Kidney epithelial cell (primary cell): ENCODE measurements around the gene VTI1A. TPM values are rescaled to one million over a fixed set of nuclear protein-coding genes. Genes with fewer than 3 reads are reported as not detected.
A peak's percentile ranks its signal among the peaks of the same experiment; 100 is the strongest.

Source experiments
- DNase-seq: peaks from one replicate; pipeline ENCODE4 v3.0.0-alpha.2; 2010; ENCODE audit warnings: low read depth
- H3K27me3 ChIP-seq: 2 replicates; pipeline ENCODE4 v1.6.0; 2011; ENCODE audit warnings: low read length; ENCODE audit not compliant: control insufficient read depth, insufficient read depth
- H3K36me3 ChIP-seq: 2 replicates; pipeline ENCODE4 v1.5.1; 2011; ENCODE audit warnings: low read length; ENCODE audit not compliant: control insufficient read depth, insufficient read depth
- H3K4me3 ChIP-seq: 2 replicates; pipeline ENCODE4 v1.5.1; 2011; ENCODE audit warnings: low read depth, mild to moderate bottlenecking, control low read depth, low read length
- total RNA-seq: library from RNA; depleted of rRNA; stranded (reverse); fragments of >200 nt; gene quantifications from 2 replicates; pipeline ENCODE4 v1.2.3, GENCODE V29; 2015
- TF ChIP-seq, protein P1 (sequence below): IDR thresholded peaks from 2 replicates; pipeline ENCODE4 v1.5.1; 2011; ENCODE audit warnings: mild to moderate bottlenecking, moderate library complexity, low read length, control low read depth, inconsistent platforms; ENCODE audit not compliant: insufficient read depth, poor library complexity, severe bottlenecking

Gene VTI1A
- total RNA-seq, 1 donor from 2014 or later, result 45.7 TPM

DNA sequence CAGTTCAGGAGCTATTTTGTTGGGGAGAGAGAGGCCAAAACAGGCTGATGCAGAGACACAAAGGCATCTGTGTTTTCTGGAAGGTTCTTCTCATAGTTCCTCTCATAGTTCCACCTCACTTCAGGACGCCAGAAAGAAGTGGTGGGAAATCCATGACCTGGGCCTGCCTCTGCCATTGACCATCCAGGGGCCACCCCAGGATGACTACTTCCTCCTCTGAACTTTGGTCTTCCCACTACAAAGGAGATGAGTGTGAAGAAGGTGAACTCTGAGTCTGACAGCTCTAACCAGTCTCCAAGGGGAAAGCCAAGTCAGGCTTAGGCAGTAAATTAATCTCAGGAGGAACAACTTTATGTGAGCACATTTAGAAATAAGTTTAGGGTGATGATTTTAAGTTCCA lies 327.2 kb downstream of the VTI1A start:
- Histone ChIP-seq H3K4me3 (no peak overlapping the region), H3K36me3 (no peaks in the 10 kb centered on the region), H3K27me3 (no peaks in the 10 kb centered on the region)
- TF ChIP-seq, protein P1, sequence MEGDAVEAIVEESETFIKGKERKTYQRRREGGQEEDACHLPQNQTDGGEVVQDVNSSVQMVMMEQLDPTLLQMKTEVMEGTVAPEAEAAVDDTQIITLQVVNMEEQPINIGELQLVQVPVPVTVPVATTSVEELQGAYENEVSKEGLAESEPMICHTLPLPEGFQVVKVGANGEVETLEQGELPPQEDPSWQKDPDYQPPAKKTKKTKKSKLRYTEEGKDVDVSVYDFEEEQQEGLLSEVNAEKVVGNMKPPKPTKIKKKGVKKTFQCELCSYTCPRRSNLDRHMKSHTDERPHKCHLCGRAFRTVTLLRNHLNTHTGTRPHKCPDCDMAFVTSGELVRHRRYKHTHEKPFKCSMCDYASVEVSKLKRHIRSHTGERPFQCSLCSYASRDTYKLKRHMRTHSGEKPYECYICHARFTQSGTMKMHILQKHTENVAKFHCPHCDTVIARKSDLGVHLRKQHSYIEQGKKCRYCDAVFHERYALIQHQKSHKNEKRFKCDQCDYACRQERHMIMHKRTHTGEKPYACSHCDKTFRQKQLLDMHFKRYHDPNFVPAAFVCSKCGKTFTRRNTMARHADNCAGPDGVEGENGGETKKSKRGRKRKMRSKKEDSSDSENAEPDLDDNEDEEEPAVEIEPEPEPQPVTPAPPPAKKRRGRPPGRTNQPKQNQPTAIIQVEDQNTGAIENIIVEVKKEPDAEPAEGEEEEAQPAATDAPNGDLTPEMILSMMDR, result no peak
- no peak for DNase-seq

DNA sequence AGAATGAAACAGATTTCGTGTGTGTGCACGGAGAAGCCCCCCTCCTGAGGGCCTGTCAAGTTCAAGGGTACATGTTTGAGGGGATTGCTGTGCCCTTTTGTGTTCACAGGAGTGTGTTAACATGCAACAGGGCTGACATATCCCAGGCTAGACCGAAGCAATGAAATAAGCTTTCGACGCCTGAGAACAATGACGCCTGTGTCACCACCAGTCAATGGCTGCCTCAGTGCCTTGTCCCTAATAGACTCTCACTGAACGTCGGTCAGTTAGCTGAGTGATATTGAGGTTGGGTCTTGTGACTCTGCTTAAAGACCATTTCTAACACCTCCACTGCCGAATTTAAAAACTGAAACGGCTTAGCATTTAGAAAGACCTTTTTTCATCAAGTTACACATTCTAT lies 327.8 kb downstream of the VTI1A start:
- Histone ChIP-seq H3K27me3 (no peaks in the 10 kb centered on the region), H3K36me3 (no peaks in the 10 kb centered on the region), H3K4me3 (no peak overlapping the region)
- no peak for DNase-seq
- TF ChIP-seq, protein P1, result no peak

DNA sequence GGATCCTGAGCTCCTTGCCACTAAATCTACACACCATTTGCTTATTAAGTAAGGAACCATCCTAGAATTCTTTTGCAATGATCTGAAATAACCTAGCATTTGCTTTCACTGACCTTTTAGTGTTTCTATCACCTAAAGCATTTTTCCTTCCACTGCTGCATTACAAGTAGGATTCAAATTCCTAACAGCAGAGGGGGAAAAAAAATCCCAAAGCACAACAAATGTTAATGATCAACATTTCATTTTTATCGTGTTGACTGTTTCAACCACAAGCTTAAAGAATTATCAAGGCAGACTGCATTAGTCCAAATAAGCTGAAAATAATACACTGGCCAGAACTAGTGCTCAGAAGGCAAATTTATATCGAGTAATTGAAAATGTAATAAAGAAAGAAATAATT lies 328.4 kb downstream of the VTI1A start:
- TF ChIP-seq, protein P1, result peak; percentile 33
- Histone ChIP-seq H3K4me3 (no peak overlapping the region), H3K27me3 (no peaks in the 10 kb centered on the region), H3K36me3 (no peaks in the 10 kb centered on the region)
- no peak for DNase-seq

DNA sequence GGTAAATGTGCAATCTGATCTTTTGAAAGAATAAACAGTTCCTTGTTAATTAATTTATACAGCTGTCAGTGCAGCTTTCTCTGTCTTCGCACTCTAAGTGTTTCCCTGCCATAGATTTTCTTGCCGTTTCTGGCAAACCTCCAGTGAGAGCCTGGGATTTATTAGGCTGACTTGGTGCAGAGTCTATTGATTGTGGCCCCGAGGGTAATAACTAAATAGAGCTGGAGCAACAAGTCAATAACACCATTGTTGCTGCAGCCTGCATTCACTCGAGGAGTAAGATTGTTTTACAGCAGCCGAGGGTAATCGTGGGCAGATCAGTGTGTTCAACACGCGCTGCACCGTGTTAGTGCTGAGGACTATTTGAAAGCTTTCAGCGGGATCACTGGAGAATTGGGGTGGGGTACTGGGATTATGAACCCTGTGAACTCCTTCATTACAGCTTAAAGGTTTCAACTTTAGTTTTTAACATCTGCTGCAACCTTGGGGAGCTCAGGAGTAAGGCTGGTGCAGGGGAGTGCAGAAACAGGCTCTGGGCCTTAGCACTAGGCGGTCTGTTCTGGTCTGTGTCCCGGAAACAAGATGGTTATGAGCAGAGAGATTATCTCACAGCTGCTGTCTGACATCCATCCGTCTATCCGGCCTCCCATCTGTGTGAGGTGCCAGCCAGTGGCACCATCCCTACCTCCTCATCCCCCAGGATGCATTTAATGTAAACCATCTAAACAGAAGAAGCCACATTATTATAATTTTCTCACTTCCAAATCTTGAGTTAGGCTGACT lies 329.1 kb downstream of the VTI1A start:
- H3K4me3 ChIP-seq, result no peak overlapping the region
- DNase-seq, result no peak
- TF ChIP-seq, protein P1, result no peak
- no peaks in the 10 kb centered on the region for H3K36me3 ChIP-seq
- no peaks in the 10 kb centered on the region for H3K27me3 ChIP-seq

DNA sequence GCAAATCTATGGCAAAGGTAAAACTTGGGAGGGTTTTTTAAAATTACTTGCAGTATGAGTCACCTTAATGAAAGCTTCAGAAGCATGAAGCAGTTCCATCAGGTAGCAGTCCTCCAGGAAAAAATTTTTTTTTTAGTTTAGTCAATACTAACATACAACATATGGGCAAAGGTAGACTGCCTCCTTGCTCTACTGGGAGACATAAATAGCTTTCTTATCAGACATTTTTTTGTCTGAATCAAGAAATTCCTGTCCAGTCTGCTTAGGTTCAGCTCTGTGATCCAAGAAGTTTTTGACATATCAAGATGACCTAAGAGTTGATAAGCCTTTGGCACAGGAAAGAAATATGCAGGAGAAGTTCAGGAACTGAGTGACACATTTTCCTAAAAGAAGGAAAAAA lies 331.6 kb downstream of the VTI1A start:
- TF ChIP-seq, protein P1, result no peak
- H3K4me3 ChIP-seq, result no peak overlapping the region
- DNase-seq, result no peak
- no peaks in the 10 kb centered on the region for H3K36me3 ChIP-seq
- H3K27me3 ChIP-seq, result no peaks in the 10 kb centered on the region
